ENCODE results near the gene AHCYL2.

The AHCYL2 gene

DNA sequence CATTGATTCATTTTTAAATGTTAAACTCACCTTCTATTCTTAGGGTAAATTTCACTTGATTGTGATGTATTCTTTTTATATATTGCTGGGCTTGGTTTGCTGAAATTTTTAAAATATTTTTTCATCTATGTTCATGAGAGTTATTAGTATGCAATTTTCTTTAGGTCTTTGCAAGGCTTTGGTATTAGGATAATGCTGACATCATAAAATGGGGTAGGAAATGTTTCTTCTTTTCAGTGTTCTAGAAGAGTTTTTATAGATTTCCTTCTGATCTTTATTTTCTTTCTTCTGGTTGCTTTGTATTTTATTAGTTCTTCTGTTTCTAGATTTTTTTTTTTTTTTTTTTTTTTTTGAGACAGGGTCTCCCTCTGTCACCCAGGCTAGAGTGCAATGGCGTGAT, 56.3 kb downstream of the AHCYL2 start:
- Histone ChIP-seq H3K9me3 (ENCODE audit: insufficient read depth, low read length) (no peaks in the 10 kb centered on the region), H3K27ac (ENCODE audit: low read depth, low read length) (no peak overlapping the region), H3F3A (ENCODE audit: insufficient read depth) (no peaks in the 10 kb centered on the region), H2AFZ (ENCODE audit: low read depth, low read length, severe bottlenecking) (no peak overlapping the region), H3K9ac (ENCODE audit: low read length) (no peak overlapping the region), H3K4me2 (ENCODE audit: low read depth, low read length, poor library complexity, severe bottlenecking) (no peak overlapping the region), H3K27me3 (ENCODE audit: low read length) (no peaks in the 10 kb centered on the region), H4K20me1 (ENCODE audit: low read depth, low read length) (no peaks in the 10 kb centered on the region), H3K79me2 (ENCODE audit: insufficient read depth, low read length) (no peaks in the 10 kb centered on the region), H3K4me3 (ENCODE audit: insufficient read depth, low read length, poor library complexity, severe bottlenecking) (no peak overlapping the region), H3K36me3 (ENCODE audit: low read length) (no peaks in the 10 kb centered on the region), H3K9me2 (replicated peaks; ENCODE audit: insufficient read depth, low read length) (no peaks in the 10 kb centered on the region)
- TF ChIP-seq EZH2phosphoT487 (conservative IDR thresholded peaks at IDR 0.05; ENCODE audit: low read length): no peak

DNA sequence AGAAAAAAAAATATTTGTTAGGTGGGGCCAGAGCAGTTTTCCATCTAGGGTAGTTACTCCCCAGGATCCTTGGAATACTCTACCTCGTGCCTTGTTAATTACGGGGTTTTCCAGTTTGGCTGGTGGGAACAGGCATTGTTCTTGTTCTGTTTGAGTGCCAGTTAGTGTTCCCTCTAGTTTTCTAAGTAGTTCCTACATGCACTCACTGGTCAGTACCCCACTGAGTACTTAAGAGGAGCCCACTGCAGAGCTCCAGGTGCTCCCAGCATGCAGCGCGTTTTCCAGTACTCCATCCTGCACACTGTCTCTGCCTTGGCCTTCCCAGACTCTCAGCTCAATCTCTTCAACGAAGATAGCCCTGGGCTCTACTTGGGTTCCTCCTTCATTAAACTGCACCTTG, 58.0 kb downstream of the AHCYL2 start:
- Histone ChIP-seq H3K27me3 (ENCODE audit: low read length) (no peaks in the 10 kb centered on the region), H3K9me3 (ENCODE audit: insufficient read depth, low read length) (no peaks in the 10 kb centered on the region), H3K4me3 (ENCODE audit: insufficient read depth, low read length, poor library complexity, severe bottlenecking) (no peak overlapping the region), H3K9ac (ENCODE audit: low read length) (no peak overlapping the region), H3F3A (ENCODE audit: insufficient read depth) (no peaks in the 10 kb centered on the region), H2AFZ (ENCODE audit: low read depth, low read length, severe bottlenecking) (no peak overlapping the region), H3K36me3 (ENCODE audit: low read length) (no peaks in the 10 kb centered on the region), H3K9me2 (replicated peaks; ENCODE audit: insufficient read depth, low read length) (no peaks in the 10 kb centered on the region), H3K79me2 (ENCODE audit: insufficient read depth, low read length) (no peaks in the 10 kb centered on the region), H3K4me2 (ENCODE audit: low read depth, low read length, poor library complexity, severe bottlenecking) (no peak overlapping the region), H3K27ac (ENCODE audit: low read depth, low read length) (no peak overlapping the region), H4K20me1 (ENCODE audit: low read depth, low read length) (no peaks in the 10 kb centered on the region)
- TF ChIP-seq EZH2phosphoT487 (conservative IDR thresholded peaks at IDR 0.05; ENCODE audit: low read length): no peak
- TF ChIP-seq, protein P1, sequence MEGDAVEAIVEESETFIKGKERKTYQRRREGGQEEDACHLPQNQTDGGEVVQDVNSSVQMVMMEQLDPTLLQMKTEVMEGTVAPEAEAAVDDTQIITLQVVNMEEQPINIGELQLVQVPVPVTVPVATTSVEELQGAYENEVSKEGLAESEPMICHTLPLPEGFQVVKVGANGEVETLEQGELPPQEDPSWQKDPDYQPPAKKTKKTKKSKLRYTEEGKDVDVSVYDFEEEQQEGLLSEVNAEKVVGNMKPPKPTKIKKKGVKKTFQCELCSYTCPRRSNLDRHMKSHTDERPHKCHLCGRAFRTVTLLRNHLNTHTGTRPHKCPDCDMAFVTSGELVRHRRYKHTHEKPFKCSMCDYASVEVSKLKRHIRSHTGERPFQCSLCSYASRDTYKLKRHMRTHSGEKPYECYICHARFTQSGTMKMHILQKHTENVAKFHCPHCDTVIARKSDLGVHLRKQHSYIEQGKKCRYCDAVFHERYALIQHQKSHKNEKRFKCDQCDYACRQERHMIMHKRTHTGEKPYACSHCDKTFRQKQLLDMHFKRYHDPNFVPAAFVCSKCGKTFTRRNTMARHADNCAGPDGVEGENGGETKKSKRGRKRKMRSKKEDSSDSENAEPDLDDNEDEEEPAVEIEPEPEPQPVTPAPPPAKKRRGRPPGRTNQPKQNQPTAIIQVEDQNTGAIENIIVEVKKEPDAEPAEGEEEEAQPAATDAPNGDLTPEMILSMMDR (IDR thresholded peaks at IDR 0.05; ENCODE audit: insufficient read depth, low read length, poor library complexity, severe bottlenecking): no peak

DNA sequence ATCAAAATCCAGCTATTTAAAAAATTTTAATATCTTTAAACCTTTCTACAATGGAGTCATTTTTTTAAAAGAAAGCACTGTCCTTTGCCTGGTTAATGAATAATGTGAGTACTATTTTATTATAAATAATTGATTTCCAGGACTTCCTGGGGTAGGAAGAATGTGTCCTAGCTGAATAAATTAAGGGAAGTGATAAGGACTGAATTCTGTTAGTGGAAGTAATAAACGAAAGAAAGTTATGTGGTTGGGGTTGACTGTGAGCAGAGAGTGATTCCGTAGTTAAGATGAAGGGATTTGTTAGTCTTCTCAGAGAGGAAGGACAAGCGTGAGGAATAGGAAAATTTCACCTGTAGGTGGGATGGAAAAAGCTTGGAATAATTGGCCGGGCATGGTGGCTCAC, 59.1 kb downstream of the AHCYL2 start:
- Histone ChIP-seq H3K9me2 (replicated peaks; ENCODE audit: insufficient read depth, low read length) (no peaks in the 10 kb centered on the region), H3K79me2 (ENCODE audit: insufficient read depth, low read length) (no peaks in the 10 kb centered on the region), H3K36me3 (ENCODE audit: low read length) (no peaks in the 10 kb centered on the region), H4K20me1 (ENCODE audit: low read depth, low read length) (no peaks in the 10 kb centered on the region), H2AFZ (ENCODE audit: low read depth, low read length, severe bottlenecking) (no peak overlapping the region), H3K27me3 (ENCODE audit: low read length) (no peaks in the 10 kb centered on the region), H3K27ac (ENCODE audit: low read depth, low read length) (no peak overlapping the region), H3K9ac (ENCODE audit: low read length) (no peak overlapping the region), H3K9me3 (ENCODE audit: insufficient read depth, low read length) (no peaks in the 10 kb centered on the region), H3K4me3 (ENCODE audit: insufficient read depth, low read length, poor library complexity, severe bottlenecking) (no peak overlapping the region), H3F3A (ENCODE audit: insufficient read depth) (no peaks in the 10 kb centered on the region), H3K4me2 (ENCODE audit: low read depth, low read length, poor library complexity, severe bottlenecking) (no peak overlapping the region)
- no peak for TF ChIP-seq EZH2phosphoT487 (conservative IDR thresholded peaks at IDR 0.05; ENCODE audit: low read length)
- TF ChIP-seq, protein P1 (IDR thresholded peaks at IDR 0.05; ENCODE audit: insufficient read depth, low read length, poor library complexity, severe bottlenecking): no peak

GRCh38 chr7:129285111-129285510, 60.3 kb downstream of the AHCYL2 start:
- Histone ChIP-seq H3K36me3 (ENCODE audit: low read length) (no peaks in the 10 kb centered on the region), H3K9me3 (ENCODE audit: insufficient read depth, low read length) (no peaks in the 10 kb centered on the region), H3K27ac (ENCODE audit: low read depth, low read length) (no peak overlapping the region), H2AFZ (ENCODE audit: low read depth, low read length, severe bottlenecking) (no peak overlapping the region), H3K27me3 (ENCODE audit: low read length) (no peaks in the 10 kb centered on the region), H3K79me2 (ENCODE audit: insufficient read depth, low read length) (no peaks in the 10 kb centered on the region), H3K4me2 (ENCODE audit: low read depth, low read length, poor library complexity, severe bottlenecking) (no peak overlapping the region), H3F3A (ENCODE audit: insufficient read depth) (no peaks in the 10 kb centered on the region), H4K20me1 (ENCODE audit: low read depth, low read length) (no peaks in the 10 kb centered on the region), H3K9ac (ENCODE audit: low read length) (no peak overlapping the region), H3K4me3 (ENCODE audit: insufficient read depth, low read length, poor library complexity, severe bottlenecking) (no peak overlapping the region), H3K9me2 (replicated peaks; ENCODE audit: insufficient read depth, low read length) (no peaks in the 10 kb centered on the region)
- TF ChIP-seq EZH2phosphoT487 (conservative IDR thresholded peaks at IDR 0.05; ENCODE audit: low read length): no peak

All from SU-DHL-6 (cell line).